Measurements from ENCODE around the gene ARMC8. TPM values are rescaled to one million over a fixed set of nuclear protein-coding genes. Genes with fewer than 3 reads are reported as not detected.

The ARMC8 gene
- total RNA-seq, 1 donor from 2014 or later = 53.2 TPM

DNA sequence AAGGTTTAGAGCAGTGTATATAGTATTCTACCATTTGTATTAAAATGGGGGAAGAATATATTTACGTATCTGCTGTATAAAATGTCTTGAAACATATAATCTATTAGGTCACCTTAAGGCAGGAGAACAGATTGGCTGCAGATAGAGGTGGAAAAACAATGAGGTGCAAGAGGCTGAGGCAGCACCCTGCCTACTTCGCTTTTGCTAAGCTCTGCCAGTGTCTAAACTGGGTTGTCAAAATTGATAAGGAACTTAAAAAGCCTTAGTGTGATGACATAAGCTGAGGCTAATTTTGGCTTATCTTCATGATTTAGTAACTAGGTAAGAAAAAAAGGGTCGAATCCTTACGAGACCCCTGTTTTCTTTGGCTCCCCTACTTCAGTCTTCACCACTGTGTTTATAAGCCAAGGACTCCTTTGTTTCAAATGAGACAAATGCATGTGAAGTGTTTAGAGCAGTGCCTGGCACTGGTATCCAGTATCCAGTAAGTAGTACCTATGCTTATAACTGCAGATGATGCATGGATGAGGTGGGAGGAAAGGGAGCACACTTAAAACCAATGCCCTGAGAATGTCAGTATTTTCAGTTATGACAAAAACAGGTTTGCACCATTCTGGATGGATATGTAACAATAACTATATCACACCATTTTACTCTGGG lies 45.7 kb downstream of the ARMC8 start:
- H3K4me1 Mint-ChIP-seq = no peaks in the 10 kb centered on the region
- H3K27ac Mint-ChIP-seq = no peak overlapping the region
- TF ChIP-seq, protein P1, sequence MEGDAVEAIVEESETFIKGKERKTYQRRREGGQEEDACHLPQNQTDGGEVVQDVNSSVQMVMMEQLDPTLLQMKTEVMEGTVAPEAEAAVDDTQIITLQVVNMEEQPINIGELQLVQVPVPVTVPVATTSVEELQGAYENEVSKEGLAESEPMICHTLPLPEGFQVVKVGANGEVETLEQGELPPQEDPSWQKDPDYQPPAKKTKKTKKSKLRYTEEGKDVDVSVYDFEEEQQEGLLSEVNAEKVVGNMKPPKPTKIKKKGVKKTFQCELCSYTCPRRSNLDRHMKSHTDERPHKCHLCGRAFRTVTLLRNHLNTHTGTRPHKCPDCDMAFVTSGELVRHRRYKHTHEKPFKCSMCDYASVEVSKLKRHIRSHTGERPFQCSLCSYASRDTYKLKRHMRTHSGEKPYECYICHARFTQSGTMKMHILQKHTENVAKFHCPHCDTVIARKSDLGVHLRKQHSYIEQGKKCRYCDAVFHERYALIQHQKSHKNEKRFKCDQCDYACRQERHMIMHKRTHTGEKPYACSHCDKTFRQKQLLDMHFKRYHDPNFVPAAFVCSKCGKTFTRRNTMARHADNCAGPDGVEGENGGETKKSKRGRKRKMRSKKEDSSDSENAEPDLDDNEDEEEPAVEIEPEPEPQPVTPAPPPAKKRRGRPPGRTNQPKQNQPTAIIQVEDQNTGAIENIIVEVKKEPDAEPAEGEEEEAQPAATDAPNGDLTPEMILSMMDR (IDR thresholded peaks at IDR 0.05; ENCODE audit: unreplicated experiment) = no peak
- DNase-seq (ENCODE audit: low spot score in 2 of 2, unreplicated experiment in 2 of 2) = no peak
- H3K36me3 Mint-ChIP-seq = peaks cover 33% of the 10 kb centered on the region
- H3K4me3 Mint-ChIP-seq = no peak overlapping the region
- H3K27me3 Mint-ChIP-seq (ENCODE audit: low read depth) = no peaks in the 10 kb centered on the region
- no peaks in the 10 kb centered on the region for H3K9me3 Mint-ChIP-seq

GRCh38 chr3:138234401-138235179 lies 47.5 kb downstream of the ARMC8 start:
- Mint-ChIP-seq H3K27ac (no peak overlapping the region), H3K4me3 (no peak overlapping the region), H3K36me3 (peaks cover 27% of the 10 kb centered on the region), H3K9me3 (no peaks in the 10 kb centered on the region), H3K4me1 (no peaks in the 10 kb centered on the region), H3K27me3 (ENCODE audit: low read depth) (no peaks in the 10 kb centered on the region)
- TF ChIP-seq, protein P1 (IDR thresholded peaks at IDR 0.05; ENCODE audit: unreplicated experiment) = no peak
- DNase-seq (ENCODE audit: low spot score in 2 of 2, unreplicated experiment in 2 of 2) = no peak

DNA sequence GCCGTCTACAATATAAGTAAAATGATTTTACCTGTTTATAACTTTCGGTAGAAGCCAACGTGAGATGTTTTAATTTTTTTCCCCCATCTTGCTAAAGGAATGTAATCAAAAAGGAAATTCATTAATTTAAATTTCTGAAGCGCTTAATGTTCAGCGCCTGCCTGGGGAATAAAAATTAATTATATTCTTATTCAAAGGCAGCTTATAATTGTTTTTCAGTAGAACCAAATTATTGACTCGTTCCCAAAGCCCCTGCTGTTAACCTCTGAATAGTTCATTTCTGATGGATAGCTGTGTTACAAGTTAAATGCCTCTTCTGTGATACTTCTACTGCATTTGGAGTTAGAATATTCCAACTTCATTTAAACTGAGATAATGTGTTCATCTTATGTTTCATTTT lies 51.6 kb downstream of the ARMC8 start:
- Mint-ChIP-seq H3K4me3 (no peak overlapping the region), H3K4me1 (no peaks in the 10 kb centered on the region), H3K27ac (no peak overlapping the region), H3K27me3 (ENCODE audit: low read depth) (no peaks in the 10 kb centered on the region), H3K36me3 (peaks cover 24% of the 10 kb centered on the region), H3K9me3 (no peaks in the 10 kb centered on the region)
- TF ChIP-seq, protein P1 (IDR thresholded peaks at IDR 0.05; ENCODE audit: unreplicated experiment) = no peak
- no peak for DNase-seq (ENCODE audit: low spot score in 2 of 2, unreplicated experiment in 2 of 2)

- Mint-ChIP-seq H3K4me1 (no peaks in the 10 kb centered on the region), H3K27ac (no peak overlapping the region), H3K9me3 (no peaks in the 10 kb centered on the region), H3K27me3 (ENCODE audit: low read depth) (no peaks in the 10 kb centered on the region), H3K36me3 (peaks cover 28% of the 10 kb centered on the region), H3K4me3 (no peak overlapping the region)
- TF ChIP-seq, protein P1 (IDR thresholded peaks at IDR 0.05; ENCODE audit: unreplicated experiment) = no peak
- no peak for DNase-seq (ENCODE audit: low spot score in 2 of 2, unreplicated experiment in 2 of 2)
These were observed 54.0 kb downstream of the ARMC8 start for GRCh38 chr3:138241061-138241460.

- no peak overlapping the region for H3K27ac Mint-ChIP-seq
- no peak overlapping the region for H3K4me3 Mint-ChIP-seq
- no peaks in the 10 kb centered on the region for H3K9me3 Mint-ChIP-seq
- TF ChIP-seq, protein P1 (IDR thresholded peaks at IDR 0.05; ENCODE audit: unreplicated experiment) = no peak
- peaks cover 25% of the 10 kb centered on the region for H3K36me3 Mint-ChIP-seq
- DNase-seq (ENCODE audit: low spot score in 2 of 2, unreplicated experiment in 2 of 2) = no peak
- H3K27me3 Mint-ChIP-seq (ENCODE audit: low read depth) = no peaks in the 10 kb centered on the region
- H3K4me1 Mint-ChIP-seq = no peaks in the 10 kb centered on the region
These were observed 54.6 kb downstream of the ARMC8 start for GRCh38 chr3:138241676-138242075.
